H1 (cell line): ENCODE measurements around the gene OMA1. TPM values are rescaled to one million over a fixed set of nuclear protein-coding genes. Genes with fewer than 3 reads are reported as not detected.
"Not testable (repeated sequence)": the region's sequence is repeated elsewhere in the genome, so short reads cannot be mapped to it uniquely, and the experiment has no call there.

ENCODE experiments used
- CTCF ChIA-PET: fragments of 300-600 bp; sonication (Branson Sonifier 250); formaldehyde crosslinking; loops from one replicate; lab custom pipeline; 2021; ENCODE audit not compliant: partially characterized antibody; lab: Charles Lee
- POLR2A ChIA-PET: fragments of 300-600 bp; sonication (Branson Sonifier 250); formaldehyde crosslinking; loops from one replicate; lab custom pipeline; 2021; ENCODE audit warnings: inconsistent platforms; ENCODE audit not compliant: partially characterized antibody; lab: Charles Lee
- DNase-seq, 2 experiments: peaks; one replicate each; pipeline versions ENCODE4 v3.0.0 to v3.0.0-alpha.2; 2010 to 2022; ENCODE audit warnings: low spot score in 2 of 2, low read depth in 1 of 2, mixed read lengths in 1 of 2
- FAIRE-seq: peaks from 2 replicates; lab custom pipeline; 2011; peaks lifted over from hg19 to GRCh38; lab: Jason Lieb, UNC
- H2AFZ ChIP-seq: 2 replicates; pipeline ENCODE4 v1.8.1; 2012; ENCODE audit warnings: low read length, inconsistent platforms
- H2AK5ac ChIP-seq: 2 replicates; pipeline ENCODE4 v1.6.1; 2013; ENCODE audit warnings: low read depth, low read length
- H2BK120ac ChIP-seq: replicated peaks from 2 replicates; pipeline ENCODE3; 2013; ENCODE audit warnings: low read depth, low read length, inconsistent platforms
- H2BK12ac ChIP-seq: 2 replicates; pipeline ENCODE4 v1.6.1; 2013; ENCODE audit warnings: low read depth, low read length
- H2BK15ac ChIP-seq: 2 replicates; pipeline ENCODE4 v1.6.1; 2013; ENCODE audit warnings: low read length
- H2BK20ac ChIP-seq: 2 replicates; pipeline ENCODE4 v1.6.1; 2013; ENCODE audit warnings: low read length
- H2BK5ac ChIP-seq: 2 replicates; pipeline ENCODE4 v1.6.1; 2013; ENCODE audit warnings: low read depth, low read length
- H3K14ac ChIP-seq: 2 replicates; pipeline ENCODE4 v1.6.1; 2013; ENCODE audit warnings: inconsistent platforms; ENCODE audit not compliant: insufficient read length
- H3K18ac ChIP-seq: 2 replicates; pipeline ENCODE4 v1.6.1; 2013; ENCODE audit warnings: low read length; ENCODE audit errors: extremely low read depth
- H3K23ac ChIP-seq: 2 replicates; pipeline ENCODE4 v1.6.1; 2013; ENCODE audit warnings: inconsistent platforms; ENCODE audit not compliant: insufficient read length
- H3K23me2 ChIP-seq: 2 replicates; pipeline ENCODE4 v1.6.1; 2013; ENCODE audit warnings: low read depth, low read length
- H3K27ac ChIP-seq: 2 replicates; pipeline ENCODE4 v1.6.1; 2011; ENCODE audit warnings: low read depth, low read length, inconsistent platforms
- H3K27me3 ChIP-seq, 4 experiments: replicated peaks in 1 of 4; 1 replicate in 1 of 4; 2 replicates in 3 of 4; pipeline versions ENCODE4 v1.6.1 to v1.8.1; 2011 to 2013; ENCODE audit warnings: low read length in 3 of 4, mild to moderate bottlenecking in 3 of 4, inconsistent platforms in 2 of 4, mixed read lengths in 2 of 4, moderate library complexity in 1 of 4; ENCODE audit not compliant: control insufficient read depth in 3 of 4, insufficient read depth in 3 of 4; ENCODE audit errors: extremely low read depth in 1 of 4
- H3K36me3 ChIP-seq, 4 experiments: 2 replicates each; pipeline versions ENCODE4 v1.6.1 to v1.8.1; 2011 to 2013; ENCODE audit warnings: mild to moderate bottlenecking in 4 of 4, low read length in 3 of 4, moderate library complexity in 2 of 4, control low read depth in 1 of 4, inconsistent platforms in 1 of 4; ENCODE audit not compliant: insufficient read depth in 4 of 4, control insufficient read depth in 2 of 4
- H3K4ac ChIP-seq: replicated peaks from 2 replicates; pipeline ENCODE3; 2013; ENCODE audit warnings: low read length, low read depth, mixed read lengths, inconsistent platforms; ENCODE audit not compliant: insufficient read length
- H3K4me1 ChIP-seq, 4 experiments: replicated peaks in 1 of 4; 1 replicate in 1 of 4; 2 replicates in 3 of 4; pipeline versions ENCODE4 v1.6.1 to v1.8.1; 2011 to 2013; ENCODE audit warnings: low read length in 3 of 4, inconsistent platforms in 2 of 4, mixed read lengths in 1 of 4; ENCODE audit not compliant: insufficient read depth in 4 of 4, control insufficient read depth in 3 of 4
- H3K4me2 ChIP-seq, 2 experiments: 2 replicates each; pipeline versions ENCODE4 v1.6.1 to v1.8.1; 2011 to 2013; ENCODE audit warnings: low read depth in 2 of 2, low read length in 2 of 2, control low read depth in 1 of 2, inconsistent platforms in 1 of 2, mild to moderate bottlenecking in 1 of 2; ENCODE audit not compliant: insufficient read depth in 1 of 2
- H3K4me3 ChIP-seq, 4 experiments: fragments of 200-600, 300-600 bp in 1 of 4; sonication (generic), shearing (Covaris generic), sonication (Bioruptor Twin) in 1 of 4; 2 replicates each; pipeline versions ENCODE4 v1.5.1 to v1.8.1; 2011 to 2016; ENCODE audit warnings: low read length in 4 of 4, low read depth in 3 of 4, control low read depth in 2 of 4, inconsistent platforms in 2 of 4, mild to moderate bottlenecking in 2 of 4, mixed read lengths in 1 of 4, moderate library complexity in 1 of 4; ENCODE audit not compliant: insufficient read depth in 2 of 4; ENCODE audit errors: extremely low read depth in 1 of 4
- H3K56ac ChIP-seq: replicated peaks from 2 replicates; pipeline ENCODE3; 2013; ENCODE audit warnings: low read depth, mild to moderate bottlenecking, mixed read lengths, low read length, inconsistent platforms; ENCODE audit not compliant: insufficient read length
- H3K79me1 ChIP-seq: 2 replicates; pipeline ENCODE4 v1.6.1; 2013; ENCODE audit warnings: low read depth, low read length, control low read depth
- H3K79me2 ChIP-seq, 2 experiments: 2 replicates each; pipeline versions ENCODE4 v1.6.1 to v1.8.1; 2012 to 2013; ENCODE audit warnings: low read length in 2 of 2, mild to moderate bottlenecking in 2 of 2, inconsistent platforms in 1 of 2; ENCODE audit not compliant: insufficient read depth in 2 of 2, control insufficient read depth in 1 of 2
- H3K9ac ChIP-seq, 4 experiments: replicated peaks in 1 of 4; 1 replicate in 1 of 4; 2 replicates in 3 of 4; pipeline versions ENCODE4 v1.6.1 to v1.8.1; 2011 to 2013; ENCODE audit warnings: low read depth in 3 of 4, low read length in 3 of 4, control low read depth in 2 of 4, mild to moderate bottlenecking in 2 of 4, moderate library complexity in 2 of 4, inconsistent platforms in 1 of 4; ENCODE audit errors: extremely low read depth in 1 of 4
- H3K9me3 ChIP-seq, 2 experiments: 2 replicates each; pipeline versions ENCODE4 v1.6.1 to v1.8.1; 2012 to 2013; ENCODE audit warnings: mild to moderate bottlenecking in 2 of 2, moderate library complexity in 2 of 2, control low read depth in 1 of 2, inconsistent platforms in 1 of 2, low read depth in 1 of 2, low read length in 1 of 2, mixed read lengths in 1 of 2; ENCODE audit not compliant: insufficient read depth in 2 of 2
- H4K20me1 ChIP-seq, 2 experiments: replicated peaks in 1 of 2; 2 replicates each; pipeline versions ENCODE3 to v1.8.1; 2011 to 2013; ENCODE audit warnings: inconsistent platforms in 2 of 2, low read length in 2 of 2, mild to moderate bottlenecking in 1 of 2; ENCODE audit not compliant: insufficient read depth in 2 of 2, control insufficient read depth in 1 of 2
- H4K5ac ChIP-seq: 2 replicates; pipeline ENCODE4 v1.6.1; 2013; ENCODE audit warnings: low read length, low read depth, mixed read lengths, inconsistent platforms; ENCODE audit not compliant: insufficient read length
- H4K8ac ChIP-seq: 2 replicates; pipeline ENCODE4 v1.8.0; 2013; ENCODE audit warnings: mild to moderate bottlenecking, moderate library complexity, low read length, inconsistent platforms; ENCODE audit not compliant: insufficient read depth; ENCODE audit errors: extremely low read depth
- H4K91ac ChIP-seq: replicated peaks from 2 replicates; pipeline ENCODE3; 2013; ENCODE audit warnings: low read length, mixed read lengths, inconsistent platforms; ENCODE audit not compliant: insufficient read length
- WGBS, 2 experiments: shearing (Covaris generic) in 1 of 2; methylation state at CpG; one replicate each; pipeline versions ENCODE4 v1.1.6 to v1.1.7; 2013 to 2015; ENCODE audit warnings: low lambda C conversion rate in 2 of 2, mixed read lengths in 2 of 2, inconsistent platforms in 1 of 2, low coverage in 1 of 2, missing lambda C conversion rate in 1 of 2; ENCODE audit not compliant: insufficient replicate concordance in 2 of 2, insufficient coverage in 1 of 2, insufficient read length in 1 of 2; ENCODE audit errors: extremely low coverage in 1 of 2, missing lambda C conversion rate in 1 of 2; 5-methylcytosine and 5-hydroxymethylcytosine counted together
- polyA plus RNA-seq, 7 experiments: library from polyadenylated mRNA; depleted of rRNA in 3 of 7; stranded (reverse) in 5 of 7; unstranded in 2 of 7; fragments of >200 nt in 5 of 7; fragments of 200-250 nt in 2 of 7; gene quantifications; 1 replicate in 5 of 7; 2 replicates in 1 of 7; 4 replicates in 1 of 7; pipeline versions ENCODE4 v1.2.1 to v1.2.3, GENCODE V29; 2011 to 2013; ENCODE audit warnings: missing spikeins in 2 of 7, mixed read lengths in 2 of 7
- total RNA-seq: library from RNA; stranded (reverse); fragmentation: NEBNext Ultra II Directional; extraction: Animal tissue kit (Norgen Biotek cat#: 25700); gene quantifications from 2 replicates; pipeline ENCODE4 v1.2.1, GENCODE V29; 2021

The OMA1 gene
- total and polyA plus RNA-seq, 2 of the 8 experiments (the other 6 are each of a cell fraction or from before 2014, with no cell fraction given): 7.7 to 11.7 TPM

GRCh38 chr1:58582143-58582542, 35.6 kb upstream of the OMA1 start:
- H2BK120ac ChIP-seq, H3K56ac ChIP-seq, H3K4me2 ChIP-seq, H2BK12ac ChIP-seq, H3K9me3 ChIP-seq, H3K18ac ChIP-seq, H3K23ac ChIP-seq, H2AK5ac ChIP-seq, H2BK5ac ChIP-seq, POLR2A ChIA-PET, H3K79me2 ChIP-seq, H3K9ac ChIP-seq, H4K5ac ChIP-seq, H4K8ac ChIP-seq, H3K27ac ChIP-seq, H3K23me2 ChIP-seq, H3K14ac ChIP-seq, H4K20me1 ChIP-seq, DNase-seq, H4K91ac ChIP-seq, H3K4ac ChIP-seq, H2BK20ac ChIP-seq, H2AFZ ChIP-seq, FAIRE-seq, H3K4me1 ChIP-seq, H2BK15ac ChIP-seq, H3K36me3 ChIP-seq, H3K4me3 ChIP-seq, H3K79me1 ChIP-seq: not testable (repeated sequence)
- H3K27me3 ChIP-seq: peaks cover 0 to 13% (median 11%) of the 10 kb centered on the region in 4 experiments; a peak in 6 of 7 replicates
- WGBS, 2 experiments: no CpG with 5 or more reads among the region's 1 CpG
- CTCF ChIA-PET: interaction anchor here (0.5 kb wide), 1 partner anchor 1519 kb away, joined by 5 read pairs; no protein-coding TSS in a partner anchor
